Subcutaneous abdominal adipose tissue (tissue), 5 donors: Measurements from ENCODE around the gene TNXB.
"Not testable (repeated sequence)": the region's sequence is repeated elsewhere in the genome, so short reads cannot be mapped to it uniquely, and the experiment has no call there.

ENCODE experiments used
- H3K27ac ChIP-seq: one replicate; pipeline ENCODE4 v1.7.0; 2013; ENCODE audit warnings: low read depth, mild to moderate bottlenecking, inconsistent platforms, low read length, moderate library complexity
- H3K27me3 ChIP-seq, 5 donors: one replicate each; pipeline ENCODE4 v1.7.0; 2013; ENCODE audit warnings: low read length in 5 of 5, inconsistent platforms in 1 of 5; ENCODE audit not compliant: control insufficient read depth in 5 of 5, insufficient read depth in 4 of 5
- H3K36me3 ChIP-seq, 5 donors: one replicate each; pipeline ENCODE4 v1.7.0; 2013; ENCODE audit warnings: low read length in 5 of 5; ENCODE audit not compliant: control insufficient read depth in 5 of 5, insufficient read depth in 5 of 5
- H3K4me1 ChIP-seq, 5 donors: one replicate each; pipeline ENCODE4 v1.7.0; 2013; ENCODE audit warnings: low read length in 5 of 5, mild to moderate bottlenecking in 3 of 5, moderate library complexity in 1 of 5; ENCODE audit not compliant: control insufficient read depth in 5 of 5, insufficient read depth in 5 of 5
- H3K4me3 ChIP-seq, 5 donors: one replicate each; pipeline ENCODE4 v1.7.0; 2013; ENCODE audit warnings: low read length in 5 of 5, low read depth in 1 of 5
- H3K9ac ChIP-seq, 5 donors: one replicate each; pipeline ENCODE4 v1.7.0; 2013; ENCODE audit warnings: low read length in 5 of 5, mild to moderate bottlenecking in 4 of 5, moderate library complexity in 3 of 5
- H3K9me3 ChIP-seq, 5 donors: one replicate each; pipeline ENCODE4 v1.7.0; 2013; ENCODE audit warnings: low read length in 5 of 5; ENCODE audit not compliant: control insufficient read depth in 5 of 5
- donor health status: healthy.
- donor health status: healthy.
- donor health status: healthy.
- donor health status: healthy.
- donor health status: healthy.

TNXB gene

GRCh38 chr6:32037136-32037535, 72.0 kb downstream of the TNXB start:
- not testable (repeated sequence) for H3K4me3 ChIP-seq, H3K4me1 ChIP-seq, H3K9ac ChIP-seq, H3K9me3 ChIP-seq, H3K27ac ChIP-seq, H3K27me3 ChIP-seq, H3K36me3 ChIP-seq

GRCh38 chr6:32035283-32036013, 73.7 kb downstream of the TNXB start:
- not testable (repeated sequence) for H3K36me3 ChIP-seq, H3K4me3 ChIP-seq, H3K9me3 ChIP-seq, H3K27me3 ChIP-seq, H3K4me1 ChIP-seq, H3K9ac ChIP-seq, H3K27ac ChIP-seq

GRCh38 chr6:32029553-32029952, 79.6 kb downstream of the TNXB start:
- not testable (repeated sequence) for H3K9me3 ChIP-seq, H3K36me3 ChIP-seq, H3K9ac ChIP-seq, H3K27ac ChIP-seq, H3K4me3 ChIP-seq, H3K27me3 ChIP-seq, H3K4me1 ChIP-seq

- not testable (repeated sequence) for H3K9ac ChIP-seq, H3K27me3 ChIP-seq, H3K36me3 ChIP-seq, H3K9me3 ChIP-seq, H3K4me3 ChIP-seq, H3K4me1 ChIP-seq, H3K27ac ChIP-seq
Observed at GRCh38 chr6:32028631-32029030, 80.5 kb downstream of the TNXB start.

- H3K9ac ChIP-seq, H3K9me3 ChIP-seq, H3K27ac ChIP-seq, H3K4me1 ChIP-seq, H3K4me3 ChIP-seq, H3K36me3 ChIP-seq, H3K27me3 ChIP-seq: not testable (repeated sequence)
Observed at GRCh38 chr6:32022100-32022499, 87.0 kb downstream of the TNXB start.

- not testable (repeated sequence) for H3K27me3 ChIP-seq, H3K4me3 ChIP-seq, H3K27ac ChIP-seq, H3K36me3 ChIP-seq, H3K4me1 ChIP-seq, H3K9me3 ChIP-seq, H3K9ac ChIP-seq
Observed at GRCh38 chr6:32014547-32014946, 94.6 kb downstream of the TNXB start, which contains the start of gene C4B. C4B (plus strand) TSS chr6:32014795; CDS start chr6:32014846, 51 bp downstream.

GRCh38 chr6:32013738-32014137, 95.4 kb downstream of the TNXB start:
- H3K36me3 ChIP-seq, H3K9ac ChIP-seq, H3K4me3 ChIP-seq, H3K4me1 ChIP-seq, H3K27me3 ChIP-seq, H3K27ac ChIP-seq, H3K9me3 ChIP-seq: not testable (repeated sequence)

GRCh38 chr6:32012941-32013617, 96.1 kb downstream of the TNXB start:
- H3K36me3 ChIP-seq, H3K9ac ChIP-seq, H3K27me3 ChIP-seq, H3K4me3 ChIP-seq, H3K27ac ChIP-seq, H3K9me3 ChIP-seq, H3K4me1 ChIP-seq: not testable (repeated sequence)

GRCh38 chr6:32010856-32011530, 98.1 kb downstream of the TNXB start:
- H3K4me1 ChIP-seq, H3K27me3 ChIP-seq, H3K27ac ChIP-seq: not testable (repeated sequence)

GRCh38 chr6:32009537-32009936, 99.6 kb downstream of the TNXB start:
- not testable (repeated sequence) for H3K27ac ChIP-seq, H3K4me1 ChIP-seq, H3K9me3 ChIP-seq, H3K4me3 ChIP-seq, H3K36me3 ChIP-seq, H3K9ac ChIP-seq, H3K27me3 ChIP-seq

More at GRCh38 chr6:32010856-32011530, 98.1 kb downstream of the TNXB start:
- not testable (repeated sequence) for H3K36me3 ChIP-seq, H3K9ac ChIP-seq, H3K9me3 ChIP-seq, H3K4me3 ChIP-seq
